HK-2 (cell line): Measurements from ENCODE around the gene TGM4.
A peak's percentile ranks its signal among the peaks of the same experiment; 100 is the strongest.

Experiments
- DNase-seq: peaks from one replicate; pipeline ENCODE4 v3.0.0-alpha.2; 2018; ENCODE audit not compliant: unreplicated experiment

TGM4 gene

GRCh38 chr3:44880284-44880683, 5.9 kb downstream of the TGM4 start:
- DNase-seq = no peak

GRCh38 chr3:44883213-44883955, 9.0 kb downstream of the TGM4 start:
- DNase-seq = no peak

- DNase-seq = peak; percentile 64
These were observed 9.6 kb downstream of the TGM4 start for GRCh38 chr3:44883999-44884431.

- DNase-seq = peak; percentile 76
These were observed 11.2 kb downstream of the TGM4 start for GRCh38 chr3:44885618-44886017.

GRCh38 chr3:44886561-44886960, 12.2 kb downstream of the TGM4 start:
- no peak for DNase-seq

- DNase-seq = no peak
These were observed 12.7 kb downstream of the TGM4 start for GRCh38 chr3:44887101-44887500.

- DNase-seq = no peak
These were observed 15.8 kb downstream of the TGM4 start for GRCh38 chr3:44890258-44890657.

GRCh38 chr3:44890852-44891251, 16.4 kb downstream of the TGM4 start:
- no peak for DNase-seq

- no peak for DNase-seq
These were observed 18.3 kb downstream of the TGM4 start for GRCh38 chr3:44892689-44893088.

GRCh38 chr3:44893097-44893496, 18.7 kb downstream of the TGM4 start:
- no peak for DNase-seq

- DNase-seq = no peak
These were observed 20.1 kb downstream of the TGM4 start for GRCh38 chr3:44894485-44894884.

- DNase-seq = no peak
These were observed 22.0 kb downstream of the TGM4 start for GRCh38 chr3:44896440-44896839.

GRCh38 chr3:44899683-44900367, 25.4 kb downstream of the TGM4 start:
- no peak for DNase-seq

- no peak for DNase-seq
These were observed 28.2 kb downstream of the TGM4 start for GRCh38 chr3:44902628-44903027.

- DNase-seq = no peak
These were observed 28.9 kb downstream of the TGM4 start for GRCh38 chr3:44903314-44903713.

GRCh38 chr3:44903751-44904150, 29.3 kb downstream of the TGM4 start:
- DNase-seq = no peak

GRCh38 chr3:44905446-44906157, 31.2 kb downstream of the TGM4 start:
- no peak for DNase-seq

- DNase-seq = no peak
These were observed 32.6 kb downstream of the TGM4 start for GRCh38 chr3:44906997-44907396.

GRCh38 chr3:44907612-44908011, 33.2 kb downstream of the TGM4 start:
- DNase-seq = no peak

GRCh38 chr3:44909063-44909462, 34.7 kb downstream of the TGM4 start:
- DNase-seq = no peak

- no peak for DNase-seq
These were observed 36.3 kb downstream of the TGM4 start for GRCh38 chr3:44910693-44911092.

GRCh38 chr3:44913868-44914468, 39.6 kb downstream of the TGM4 start:
- DNase-seq = peak; percentile 54
